Vagina (tissue), 2 donors: Measurements from ENCODE around the gene BRIP1.
"Not testable (repeated sequence)": the region's sequence is repeated elsewhere in the genome, so short reads cannot be mapped to it uniquely, and the experiment has no call there.

Experiments
- POLR2A ChIP-seq, 2 donors: fragments of 450-650 bp; IDR thresholded peaks; one replicate each; pipeline ENCODE4 v1.6.1; 2017; ENCODE audit warnings: antibody characterized with exemption in 2 of 2, mild to moderate bottlenecking in 2 of 2, moderate library complexity in 2 of 2
- TF ChIP-seq, protein P1 (sequence below), 3 experiments: fragments of 450-650 bp in 2 of 3; fragments of 200-600 bp in 1 of 3; sonication (generic) in 1 of 3; IDR thresholded peaks; one replicate each; pipeline ENCODE4 v1.5.1; 2017 to 2019; ENCODE audit warnings: antibody characterized with exemption in 3 of 3, mild to moderate bottlenecking in 2 of 3, moderate library complexity in 2 of 3

DNA sequence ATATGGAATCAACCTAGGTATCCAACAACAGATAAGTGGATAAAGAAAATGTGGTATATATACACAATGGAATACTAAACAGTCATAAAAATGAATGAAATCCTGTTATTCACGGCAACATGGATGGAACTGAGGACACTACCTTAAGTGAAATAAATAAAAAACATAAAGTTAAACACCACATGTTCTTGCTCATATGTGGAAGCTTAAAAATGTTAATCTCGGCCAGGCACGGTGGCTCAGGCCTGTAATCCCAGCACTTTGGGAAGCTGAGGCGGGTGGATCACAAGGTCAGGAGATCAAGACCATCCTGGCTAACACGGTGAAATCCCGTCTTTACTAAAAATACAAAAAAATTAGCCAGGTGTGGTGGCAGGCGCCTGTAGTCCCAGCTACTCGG lies 144.1 kb downstream of the BRIP1 start:
- TF ChIP-seq, protein P1, sequence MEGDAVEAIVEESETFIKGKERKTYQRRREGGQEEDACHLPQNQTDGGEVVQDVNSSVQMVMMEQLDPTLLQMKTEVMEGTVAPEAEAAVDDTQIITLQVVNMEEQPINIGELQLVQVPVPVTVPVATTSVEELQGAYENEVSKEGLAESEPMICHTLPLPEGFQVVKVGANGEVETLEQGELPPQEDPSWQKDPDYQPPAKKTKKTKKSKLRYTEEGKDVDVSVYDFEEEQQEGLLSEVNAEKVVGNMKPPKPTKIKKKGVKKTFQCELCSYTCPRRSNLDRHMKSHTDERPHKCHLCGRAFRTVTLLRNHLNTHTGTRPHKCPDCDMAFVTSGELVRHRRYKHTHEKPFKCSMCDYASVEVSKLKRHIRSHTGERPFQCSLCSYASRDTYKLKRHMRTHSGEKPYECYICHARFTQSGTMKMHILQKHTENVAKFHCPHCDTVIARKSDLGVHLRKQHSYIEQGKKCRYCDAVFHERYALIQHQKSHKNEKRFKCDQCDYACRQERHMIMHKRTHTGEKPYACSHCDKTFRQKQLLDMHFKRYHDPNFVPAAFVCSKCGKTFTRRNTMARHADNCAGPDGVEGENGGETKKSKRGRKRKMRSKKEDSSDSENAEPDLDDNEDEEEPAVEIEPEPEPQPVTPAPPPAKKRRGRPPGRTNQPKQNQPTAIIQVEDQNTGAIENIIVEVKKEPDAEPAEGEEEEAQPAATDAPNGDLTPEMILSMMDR (IDR thresholded peaks at IDR 0.05) = not testable (repeated sequence)
- TF ChIP-seq POLR2A (IDR thresholded peaks at IDR 0.05) = not testable (repeated sequence)
